ENCODE data around the gene RAI1.

GRCh38 chr17:17820046-17820445 is 138.8 kb downstream of the RAI1 start:
- no peak for TF ChIP-seq POLR2AphosphoS5 (IDR thresholded peaks at IDR 0.05)
- no peak for TF ChIP-seq CTCF (IDR thresholded peaks at IDR 0.05)
- TF ChIP-seq EP300 (IDR thresholded peaks at IDR 0.05) = no peak

All from suprapubic skin (tissue), 4 donors.